HepG2 (cell line): ENCODE data around the gene NRG3. TPM values are rescaled to one million over a fixed set of nuclear protein-coding genes. Genes with fewer than 3 reads are reported as not detected.

Experiments used
- ATAC-seq: fragments of 200-7000 bp; cut with Tn5 transposase; 3 replicates; pipeline ENCODE4 v1.9.1; 2020; ENCODE audit warnings: mild to moderate bottlenecking, moderate library complexity
- BruUV-seq: library from RNA; stranded (reverse); fragments of 400-500 nt; replicated peaks from 2 replicates; lab custom pipeline; 2021; lab: Mats Ljungman, UMichigan
- CTCF ChIA-PET: fragments of 300-600 bp; formaldehyde crosslinking; extraction: SDS; loops from one replicate; lab custom pipeline; 2021; ENCODE audit warnings: low total read pairs, inconsistent platforms, low intra/inter-chr PET ratio; lab: Yijun Ruan, JAX
- POLR2A ChIA-PET: fragments of 350-600 bp; sonication (Branson Sonifier 250); formaldehyde crosslinking; loops from one replicate; lab custom pipeline; 2020; ENCODE audit warnings: antibody characterized with exemption, inconsistent platforms; lab: Yijun Ruan, JAX
- DNase-seq: peaks from one replicate; pipeline ENCODE4 v3.0.0-alpha.2; 2015; ENCODE audit warnings: low spot score
- FAIRE-seq: peaks from 3 replicates; lab custom pipeline; 2011; peaks lifted over from hg19 to GRCh38; lab: Jason Lieb, UNC
- H2AFZ ChIP-seq: one replicate; pipeline ENCODE4 v1.6.1; 2011; ENCODE audit warnings: low read length, inconsistent platforms
- H3K27ac ChIP-seq: fragments of 300-600 bp; 3 replicates; pipeline ENCODE4 v1.8.0; 2011; ENCODE audit warnings: mixed run types, mild to moderate bottlenecking, mixed read lengths, low read length, inconsistent platforms; ENCODE audit not compliant: insufficient read depth; ENCODE audit errors: extremely low read length
- H3K27me3 ChIP-seq, 2 experiments: fragments of 200-600 bp in 1 of 2; 2 replicates in 1 of 2; 3 replicates in 1 of 2; pipeline versions ENCODE4 v1.6.0 to v1.8.0; 2011; ENCODE audit warnings: low read length in 2 of 2, mild to moderate bottlenecking in 2 of 2, moderate library complexity in 2 of 2, inconsistent platforms in 1 of 2; ENCODE audit not compliant: insufficient read depth in 2 of 2, control insufficient read depth in 1 of 2
- H3K36me3 ChIP-seq, 2 experiments: fragments of 200-600 bp in 1 of 2; replicated peaks in 1 of 2; 2 replicates in 1 of 2; 3 replicates in 1 of 2; pipeline versions ENCODE4 v1.5.1 to v1.8.0; 2011; ENCODE audit warnings: low read length in 2 of 2, inconsistent platforms in 1 of 2; ENCODE audit not compliant: insufficient read depth in 2 of 2, control insufficient read depth in 1 of 2
- H3K4me1 ChIP-seq: 2 replicates; pipeline ENCODE4 v1.5.1; 2012; ENCODE audit warnings: low read length, inconsistent platforms; ENCODE audit not compliant: insufficient read depth
- H3K4me2 ChIP-seq: 2 replicates; pipeline ENCODE4 v1.6.0; 2011; ENCODE audit warnings: low read depth, low read length, inconsistent platforms
- H3K4me3 ChIP-seq, 3 experiments: fragments of 200-600 bp in 1 of 3; sonication (generic), shearing (Covaris generic) in 1 of 3; replicated peaks in 1 of 3; 2 replicates each; pipeline ENCODE4 v1.5.1; 2011 to 2016; ENCODE audit warnings: low read length in 3 of 3, inconsistent platforms in 2 of 3, low read depth in 2 of 3, mild to moderate bottlenecking in 2 of 3, control low read depth in 1 of 3, mixed read lengths in 1 of 3; ENCODE audit not compliant: insufficient read depth in 1 of 3
- H3K79me2 ChIP-seq: one replicate; pipeline ENCODE4 v1.6.1; 2011; ENCODE audit warnings: low read length, inconsistent platforms; ENCODE audit not compliant: insufficient read depth
- H3K9ac ChIP-seq: 2 replicates; pipeline ENCODE4 v1.6.0; 2011; ENCODE audit warnings: mild to moderate bottlenecking, low read depth, low read length, inconsistent platforms; ENCODE audit not compliant: insufficient read depth
- H3K9me3 ChIP-seq: 2 replicates; pipeline ENCODE4 v1.5.1; 2012; ENCODE audit warnings: mild to moderate bottlenecking, low read length
- H4K20me1 ChIP-seq: 2 replicates; pipeline ENCODE4 v1.6.0; 2011; ENCODE audit warnings: inconsistent platforms, mild to moderate bottlenecking, low read length, moderate library complexity; ENCODE audit not compliant: insufficient read depth
- AKAP8 ChIP-seq: sonication (generic); formaldehyde crosslinking; IDR thresholded peaks from 2 replicates; pipeline ENCODE4 v1.5.1; 2020; ENCODE audit warnings: mild to moderate bottlenecking, missing genetic modification reagents
- GLMP ChIP-seq: sonication (generic); formaldehyde crosslinking; IDR thresholded peaks from 2 replicates; pipeline ENCODE4 v1.9.0; 2021; ENCODE audit warnings: missing genetic modification reagents, mild to moderate bottlenecking, borderline replicate concordance
- TBX2 ChIP-seq: sonication (generic); formaldehyde crosslinking; IDR thresholded peaks from 2 replicates; pipeline ENCODE4 v1.5.0; 2020; ENCODE audit warnings: missing genetic modification reagents, mild to moderate bottlenecking, borderline replicate concordance
- ZBTB25 ChIP-seq: IDR thresholded peaks from 2 replicates; pipeline ENCODE4 v1.6.1; 2018; ENCODE audit warnings: missing genetic modification reagents
- ZFP36L2 ChIP-seq: sonication (generic); formaldehyde crosslinking; IDR thresholded peaks from 2 replicates; pipeline ENCODE4 v1.4.0; 2020; ENCODE audit warnings: missing genetic modification reagents
- ZNF263 ChIP-seq: sonication (generic); formaldehyde crosslinking; IDR thresholded peaks from 2 replicates; pipeline ENCODE4 v1.4.0; 2020; ENCODE audit warnings: missing genetic modification reagents
- ZNF496 ChIP-seq: sonication (generic); formaldehyde crosslinking; IDR thresholded peaks from 2 replicates; pipeline ENCODE4 v1.8.1; 2023; ENCODE audit warnings: mild to moderate bottlenecking, moderate library complexity, missing genetic modification reagents; ENCODE audit not compliant: insufficient replicate concordance
- ZNF577 ChIP-seq: sonication (generic); formaldehyde crosslinking; IDR thresholded peaks from 2 replicates; pipeline ENCODE4 v1.4.0; 2020; ENCODE audit warnings: mild to moderate bottlenecking, low read depth, missing genetic modification reagents, borderline replicate concordance
- ZNF609 ChIP-seq: sonication (generic); formaldehyde crosslinking; IDR thresholded peaks from 2 replicates; pipeline ENCODE4 v1.4.0; 2020; ENCODE audit warnings: mild to moderate bottlenecking, missing genetic modification reagents, borderline replicate concordance
- WGBS: methylation state at CpG from one replicate; pipeline ENCODE4 v1.1.6; 2017; ENCODE audit warnings: low lambda C conversion rate; 5-methylcytosine and 5-hydroxymethylcytosine counted together
- in situ Hi-C: cut with HindIII; loops from 2 replicates; pipeline ENCODE4 v1.10.0; 2017; ENCODE audit warnings: low pct_unique_long_range_greater_than_20kb; ENCODE audit not compliant: extremely low pct_ligation_motif_present
- intact Hi-C: fragments of 100-400 bp; cut with micrococcal nuclease; formaldehyde crosslinking; loops from one replicate; pipeline ENCODE4 v1.10.0; 2022; ENCODE audit not compliant: unreplicated experiment
- polyA plus RNA-seq, 8 experiments: library from polyadenylated mRNA; depleted of rRNA in 3 of 8; stranded (reverse) in 7 of 8; unstranded in 1 of 8; fragments of >200 nt; fragmentation: Illumina TruSeq in 4 of 8; extraction: Trizol in 4 of 8; gene quantifications; 2 replicates each; pipeline versions ENCODE4 v1.2.1 to v1.2.3, GENCODE V29; 2011 to 2016; ENCODE audit warnings: low read depth in 4 of 8, missing spikeins in 1 of 8, mixed read lengths in 1 of 8; ENCODE audit not compliant: insufficient read depth in 1 of 8
- total RNA-seq, 5 experiments: library from RNA; depleted of rRNA; stranded (reverse); fragments of >200 nt; fragmentation: Illumina TruSeq; extraction: Trizol; gene quantifications; 2 replicates each; pipeline ENCODE4 v1.2.3, GENCODE V29; 2016; ENCODE audit warnings: low read depth in 1 of 5
- TF ChIP-seq, protein P1 (sequence below): sonication (generic); formaldehyde crosslinking; IDR thresholded peaks from 2 replicates; pipeline ENCODE4 v1.5.0; 2020; ENCODE audit warnings: missing genetic modification reagents

Gene NRG3
- total and polyA plus RNA-seq, 2 of the 13 experiments (the other 11 are each of a cell fraction or from before 2014, with no cell fraction given): not detected

DNA sequence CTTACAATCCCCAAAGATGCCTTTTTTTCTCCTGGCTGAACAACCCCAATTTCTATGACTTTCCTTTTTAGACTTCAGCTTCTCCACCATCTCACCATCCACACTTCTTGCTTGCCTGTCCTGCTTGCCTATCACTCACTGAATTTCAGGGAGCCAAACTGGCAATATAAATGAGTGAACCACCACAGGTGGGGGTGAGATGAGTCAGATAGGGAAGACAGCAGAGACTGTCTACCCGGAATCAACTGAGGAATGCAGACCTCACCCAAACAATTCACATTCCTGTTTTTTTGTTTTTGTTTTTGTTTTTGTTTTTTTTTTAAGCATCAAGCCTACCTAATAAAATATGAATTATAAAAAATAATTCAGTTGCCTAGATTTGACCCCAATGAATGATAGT lies 273.8 kb downstream of the NRG3 start (continued):
- no peak for TF ChIP-seq TBX2 (CRISPR knock-in tag)
- no peak for TF ChIP-seq ZFP36L2 (CRISPR knock-in tag)
- no peak for TF ChIP-seq ZNF577
- TF ChIP-seq ZNF609 (CRISPR knock-in tag): no peak
- no peak for TF ChIP-seq GLMP (CRISPR knock-in tag)
- TF ChIP-seq ZNF263: no peak
- no peak for TF ChIP-seq ZNF496

GRCh38 chr10:82149674-82150073 lies 274.7 kb downstream of the NRG3 start:
- no peak overlapping the region for H3K27ac ChIP-seq
- peaks cover 92% of the 10 kb centered on the region for H3K9me3 ChIP-seq
- H2AFZ ChIP-seq: no peak overlapping the region
- ATAC-seq: no peak
- POLR2A ChIA-PET: no interaction called here
- WGBS: 8% methylated on average over 1 of the region's 4 CpGs
- no peaks in the 10 kb centered on the region for H3K27me3 ChIP-seq
- BruUV-seq: no TSS peak
- TF ChIP-seq ZBTB25: no peak
- TF ChIP-seq, protein P1, sequence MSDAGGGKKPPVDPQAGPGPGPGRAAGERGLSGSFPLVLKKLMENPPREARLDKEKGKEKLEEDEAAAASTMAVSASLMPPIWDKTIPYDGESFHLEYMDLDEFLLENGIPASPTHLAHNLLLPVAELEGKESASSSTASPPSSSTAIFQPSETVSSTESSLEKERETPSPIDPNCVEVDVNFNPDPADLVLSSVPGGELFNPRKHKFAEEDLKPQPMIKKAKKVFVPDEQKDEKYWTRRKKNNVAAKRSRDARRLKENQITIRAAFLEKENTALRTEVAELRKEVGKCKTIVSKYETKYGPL: no peak
- TF ChIP-seq AKAP8 (CRISPR knock-in tag): no peak
- no peak overlapping the region for H3K4me3 ChIP-seq
- H3K79me2 ChIP-seq: no peaks in the 10 kb centered on the region
- H3K4me2 ChIP-seq: no peak overlapping the region
- CTCF ChIA-PET: no interaction called here
- in situ Hi-C loops (no loop called here), intact Hi-C loops (loop anchor here (5.0 kb wide), 1 partner anchor 228 kb away; no protein-coding TSS in a partner anchor)
- no peaks in the 10 kb centered on the region for H3K4me1 ChIP-seq
- H3K36me3 ChIP-seq: no peaks in the 10 kb centered on the region
- no peak for FAIRE-seq
- no peak overlapping the region for H3K9ac ChIP-seq
- DNase-seq: no peak
- no peaks in the 10 kb centered on the region for H4K20me1 ChIP-seq
